Kidney (tissue), 14 donors: ENCODE measurements around the gene CELF5. TPM values are rescaled to one million over a fixed set of nuclear protein-coding genes. Genes with fewer than 3 reads are reported as not detected.

Source experiments
- DNase-seq, 5 donors: peaks; one replicate each; pipeline ENCODE4 v3.0.0-alpha.2; 2013 to 2020
- FAIRE-seq: peaks from 2 replicates; lab custom pipeline; 2012; peaks lifted over from hg19 to GRCh38; lab: Jason Lieb, UNC
- H3K27ac ChIP-seq, 2 donors: one replicate each; pipeline ENCODE4 v1.7.0; 2013; ENCODE audit warnings: low read depth in 2 of 2, low read length in 2 of 2, inconsistent platforms in 1 of 2
- H3K27me3 ChIP-seq: one replicate; pipeline ENCODE4 v1.7.1; 2013; ENCODE audit warnings: low read length, inconsistent platforms; ENCODE audit not compliant: control insufficient read depth, insufficient read depth
- H3K36me3 ChIP-seq, 3 donors: one replicate each; pipeline versions ENCODE4 v1.7.0 to v1.7.1; 2013; ENCODE audit warnings: low read length in 3 of 3, control low read depth in 1 of 3, inconsistent platforms in 1 of 3; ENCODE audit not compliant: insufficient read depth in 3 of 3, control insufficient read depth in 2 of 3
- H3K4me1 ChIP-seq, 3 donors: one replicate each; pipeline versions ENCODE4 v1.7.0 to v1.7.1; 2013; ENCODE audit warnings: low read length in 3 of 3, inconsistent platforms in 1 of 3, low read depth in 1 of 3; ENCODE audit not compliant: control insufficient read depth in 2 of 3, insufficient read depth in 2 of 3
- H3K4me3 ChIP-seq, 3 donors: one replicate each; pipeline versions ENCODE4 v1.7.0 to v1.8.1; 2013; ENCODE audit warnings: low read length in 3 of 3, control low read depth in 1 of 3, inconsistent platforms in 1 of 3
- H3K9ac ChIP-seq, 3 donors: one replicate each; pipeline versions ENCODE4 v1.7.0 to v1.7.1; 2013; ENCODE audit warnings: low read length in 3 of 3, control low read depth in 1 of 3, inconsistent platforms in 1 of 3
- H3K9me3 ChIP-seq, 3 donors: one replicate each; pipeline versions ENCODE4 v1.7.0 to v1.7.1; 2013; ENCODE audit warnings: low read length in 3 of 3, control low read depth in 1 of 3, inconsistent platforms in 1 of 3; ENCODE audit not compliant: control insufficient read depth in 2 of 3, insufficient read depth in 1 of 3
- intact Hi-C: fragments of 100-400 bp; cut with DNase I; formaldehyde crosslinking; loops from one replicate; pipeline ENCODE4 v1.11.1; 2022
- polyA plus RNA-seq: library from polyadenylated mRNA; stranded (reverse); fragments of 350-450 nt; fragmentation: Illumina TruSeq; extraction: RNeasy Lipid Tissue Mini Kit (QIAGEN cat#74804); gene quantifications from one replicate; pipeline ENCODE4 v1.2.3, GENCODE V29; 2014; ENCODE audit warnings: low read depth, low replicate concordance; ENCODE audit not compliant: insufficient read depth
- total RNA-seq: library from RNA; stranded (reverse); fragmentation: NEBNext Ultra II Directional; extraction: Animal tissue kit (Norgen Biotek cat#: 25700); gene quantifications from one replicate; pipeline ENCODE4 v1.2.1, GENCODE V29; 2021
- TF ChIP-seq, protein P1 (sequence below): IDR thresholded peaks from 3 replicates; pipeline ENCODE4 v1.5.1; 2012; ENCODE audit warnings: mild to moderate bottlenecking, moderate library complexity, borderline replicate concordance; ENCODE audit not compliant: insufficient read depth; ENCODE audit errors: extremely low read depth
- donor health status: control.
- donor health status: control.
- donor health status: control.
- donor health status: control.
- donor health status: control.
- donor health status: DM: yes; HTN: yes; CAD: no.
- donor health status: Normal renal cell carcinoma (clear cell type).

Gene CELF5
- total and polyA plus RNA-seq, 2 donors from 2014 or later = 0.15 to 0.38 TPM

DNA sequence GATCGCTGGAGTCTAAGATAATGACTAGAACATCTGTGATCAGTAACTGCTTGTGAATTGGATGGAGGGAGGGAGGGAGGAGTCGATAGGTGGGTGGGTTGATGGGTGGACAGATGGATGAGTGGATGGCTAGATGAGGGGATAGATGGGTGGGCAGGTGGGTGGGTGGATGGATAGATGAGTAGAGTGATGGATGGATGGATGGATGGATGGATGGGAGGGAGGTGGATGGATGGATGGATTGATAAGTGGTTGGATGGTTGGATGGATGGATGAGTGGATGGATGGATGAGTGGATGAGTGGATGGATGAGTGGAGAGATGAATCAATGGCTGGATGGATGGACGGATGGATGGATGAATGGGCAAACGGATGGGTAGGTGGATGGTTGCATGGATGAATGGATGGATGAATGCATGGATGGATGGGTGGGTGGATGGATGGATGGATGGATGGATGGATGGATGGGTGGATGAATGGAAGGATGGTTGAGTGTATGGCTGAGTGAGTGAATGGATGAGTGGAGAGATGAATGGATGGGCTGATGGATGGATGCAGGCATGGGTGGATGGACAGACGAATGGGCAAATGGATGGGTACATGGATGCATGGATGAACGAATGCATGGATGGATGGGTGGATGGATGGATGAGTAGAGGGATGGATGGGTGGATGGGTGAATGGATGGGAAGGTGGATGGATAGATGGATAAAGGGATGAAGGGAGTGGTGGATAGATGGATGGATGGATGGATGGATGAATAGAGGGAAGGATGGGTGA is 97.9 kb downstream of the CELF5 start:
- Histone ChIP-seq H3K9ac (no peak overlapping the region), H3K9me3 (no peaks in the 10 kb centered on the region), H3K4me3 (no peak overlapping the region), H3K27ac (no peak overlapping the region), H3K27me3 (no peaks in the 10 kb centered on the region), H3K4me1 (no peaks in the 10 kb centered on the region), H3K36me3 (no peaks in the 10 kb centered on the region)
- intact Hi-C loops = loop anchor here (10.0 kb wide), 1 partner anchor 152 kb away; no protein-coding TSS in a partner anchor
- FAIRE-seq = no peak
- DNase-seq = peak in 1 of 5 donors; percentile 4
- TF ChIP-seq, protein P1, sequence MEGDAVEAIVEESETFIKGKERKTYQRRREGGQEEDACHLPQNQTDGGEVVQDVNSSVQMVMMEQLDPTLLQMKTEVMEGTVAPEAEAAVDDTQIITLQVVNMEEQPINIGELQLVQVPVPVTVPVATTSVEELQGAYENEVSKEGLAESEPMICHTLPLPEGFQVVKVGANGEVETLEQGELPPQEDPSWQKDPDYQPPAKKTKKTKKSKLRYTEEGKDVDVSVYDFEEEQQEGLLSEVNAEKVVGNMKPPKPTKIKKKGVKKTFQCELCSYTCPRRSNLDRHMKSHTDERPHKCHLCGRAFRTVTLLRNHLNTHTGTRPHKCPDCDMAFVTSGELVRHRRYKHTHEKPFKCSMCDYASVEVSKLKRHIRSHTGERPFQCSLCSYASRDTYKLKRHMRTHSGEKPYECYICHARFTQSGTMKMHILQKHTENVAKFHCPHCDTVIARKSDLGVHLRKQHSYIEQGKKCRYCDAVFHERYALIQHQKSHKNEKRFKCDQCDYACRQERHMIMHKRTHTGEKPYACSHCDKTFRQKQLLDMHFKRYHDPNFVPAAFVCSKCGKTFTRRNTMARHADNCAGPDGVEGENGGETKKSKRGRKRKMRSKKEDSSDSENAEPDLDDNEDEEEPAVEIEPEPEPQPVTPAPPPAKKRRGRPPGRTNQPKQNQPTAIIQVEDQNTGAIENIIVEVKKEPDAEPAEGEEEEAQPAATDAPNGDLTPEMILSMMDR = no peak

DNA sequence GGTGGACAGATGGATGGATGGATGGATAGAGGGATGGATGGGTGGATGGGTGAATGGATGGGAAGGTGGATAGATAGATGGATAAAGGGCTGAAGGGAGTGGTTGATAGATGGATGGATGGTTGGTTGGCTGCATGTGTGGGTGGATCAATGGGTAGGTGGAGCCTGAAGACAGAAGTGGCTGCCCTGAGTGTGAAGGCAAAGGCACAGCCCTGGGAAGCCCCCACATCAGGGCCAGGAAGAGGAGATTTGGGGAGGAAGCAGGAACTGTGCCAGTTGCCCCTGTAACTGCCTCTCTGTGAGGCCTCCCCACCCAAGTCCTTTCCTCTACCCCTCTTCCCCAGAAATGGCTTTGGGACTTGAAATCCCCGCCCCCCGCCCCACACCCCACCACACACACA is 98.6 kb downstream of the CELF5 start:
- intact Hi-C loops = loop anchor here (10.0 kb wide), 1 partner anchor 152 kb away; no protein-coding TSS in a partner anchor
- no peaks in the 10 kb centered on the region for H3K27me3 ChIP-seq
- H3K4me3 ChIP-seq = no peak overlapping the region

DNA sequence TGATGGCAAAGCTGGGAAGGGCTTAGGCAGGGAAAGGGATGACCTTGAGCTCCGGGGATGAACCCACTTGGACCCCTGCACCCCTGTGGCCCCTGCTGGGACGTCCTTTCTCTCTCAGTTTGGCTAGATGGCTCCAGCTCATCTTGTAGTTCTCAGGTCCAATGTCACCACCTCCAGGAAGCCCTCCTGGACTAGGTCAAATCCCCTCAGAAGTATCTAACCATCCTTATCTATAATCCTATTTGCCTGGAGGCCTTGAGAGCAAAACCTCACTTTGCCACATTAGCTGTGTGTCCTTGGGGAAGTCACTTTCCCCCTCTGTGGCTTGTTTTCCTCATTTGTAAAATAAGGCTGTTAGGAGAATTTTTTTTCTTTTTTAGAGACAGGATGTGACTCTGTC is 99.2 kb downstream of the CELF5 start:
- TF ChIP-seq, protein P1 = no peak
- Histone ChIP-seq H3K27me3 (no peaks in the 10 kb centered on the region), H3K27ac (no peak overlapping the region), H3K9ac (no peak overlapping the region), H3K4me3 (no peak overlapping the region), H3K4me1 (no peaks in the 10 kb centered on the region), H3K9me3 (no peaks in the 10 kb centered on the region), H3K36me3 (no peaks in the 10 kb centered on the region)
- intact Hi-C loops = loop anchor here (10.0 kb wide), 1 partner anchor 151 kb away; no protein-coding TSS in a partner anchor
- FAIRE-seq (no peak), DNase-seq (no peak)

More for the DNA sequence above, 98.6 kb downstream of the CELF5 start:
- H3K27ac ChIP-seq = no peak overlapping the region
- no peak overlapping the region for H3K9ac ChIP-seq
- no peaks in the 10 kb centered on the region for H3K9me3 ChIP-seq
- H3K36me3 ChIP-seq = no peaks in the 10 kb centered on the region
- no peak for DNase-seq
- FAIRE-seq = no peak
- no peaks in the 10 kb centered on the region for H3K4me1 ChIP-seq
- TF ChIP-seq, protein P1 = no peak
